HG03095 (cell line): ENCODE measurements around the gene ZBTB37.
"Not testable (repeated sequence)": the region's sequence is repeated elsewhere in the genome, so short reads cannot be mapped to it uniquely, and the experiment has no call there.

Experiments used
- ATAC-seq: cut with Tn5 transposase; IDR thresholded peaks from one replicate; pipeline ENCODE4 v1.9.1; 2021; ENCODE audit warnings: moderate library complexity; ENCODE audit not compliant: unreplicated experiment

The ZBTB37 gene

DNA sequence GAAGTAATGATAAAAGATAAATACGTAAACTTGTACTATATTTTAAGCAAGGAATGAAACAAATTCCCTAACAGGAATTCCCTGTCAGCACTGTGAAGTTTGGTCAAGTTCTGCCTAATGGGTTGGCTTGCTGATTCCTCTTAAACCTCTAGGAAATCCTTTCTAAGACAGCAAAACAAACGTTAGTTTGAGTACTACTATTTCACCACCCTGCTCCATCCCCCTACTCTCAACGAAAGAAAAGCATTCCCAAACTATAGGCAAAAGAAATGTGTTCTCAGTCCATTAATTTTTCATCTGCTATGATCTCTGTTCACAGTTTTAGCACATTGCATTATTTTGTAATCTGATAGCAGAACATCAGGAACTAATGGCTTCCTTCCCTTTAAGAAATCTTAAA, 32.8 kb downstream of the ZBTB37 start:
- ATAC-seq, result no peak

GRCh38 chr1:173903827-173904531, 35.8 kb downstream of the ZBTB37 start:
- no peak for ATAC-seq

DNA sequence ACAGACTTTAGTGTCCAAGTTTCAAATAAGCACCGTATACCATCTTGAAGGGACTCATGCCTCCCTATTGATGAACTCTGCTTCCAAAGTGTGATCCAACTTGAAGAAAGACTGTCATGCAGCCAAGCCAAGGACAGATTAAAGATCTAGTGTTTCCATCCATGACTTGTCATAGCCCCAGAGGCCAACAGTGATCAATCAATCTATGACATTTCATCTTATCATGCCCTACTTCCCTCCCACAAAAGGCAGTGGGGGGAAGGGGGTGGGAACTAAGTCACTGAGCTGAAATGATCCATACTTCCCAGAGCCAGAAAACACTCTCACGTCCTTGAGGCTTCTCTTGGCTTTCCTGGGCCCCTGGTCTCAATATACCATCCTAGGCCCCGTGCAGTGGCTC, 44.9 kb downstream of the ZBTB37 start:
- ATAC-seq, result no peak

DNA sequence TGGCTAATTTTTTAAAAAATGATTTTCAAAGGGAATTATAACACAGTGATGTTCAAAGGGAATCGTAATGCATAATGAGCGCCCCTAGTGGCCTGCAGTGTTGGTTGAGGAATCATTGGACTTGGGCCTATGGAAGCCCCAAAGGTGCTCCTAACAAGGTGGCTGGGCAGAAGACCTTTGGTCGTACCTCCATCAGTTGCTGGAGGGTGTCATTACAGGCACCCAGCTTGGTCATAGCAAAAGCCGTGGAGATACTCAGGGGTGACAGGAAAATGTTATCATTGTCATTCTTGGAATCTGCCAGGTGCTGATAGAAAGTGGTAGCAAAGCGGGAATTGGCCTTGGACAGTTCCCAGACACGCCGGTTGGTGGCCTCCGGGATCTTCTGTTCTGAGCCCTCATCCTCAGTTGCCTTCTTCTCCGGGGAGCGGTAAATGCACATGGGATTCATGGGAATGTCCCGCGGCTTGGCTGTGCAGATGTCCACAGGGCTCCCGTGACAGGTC, 46.2 kb downstream of the ZBTB37 start:
- ATAC-seq, result no peak

DNA sequence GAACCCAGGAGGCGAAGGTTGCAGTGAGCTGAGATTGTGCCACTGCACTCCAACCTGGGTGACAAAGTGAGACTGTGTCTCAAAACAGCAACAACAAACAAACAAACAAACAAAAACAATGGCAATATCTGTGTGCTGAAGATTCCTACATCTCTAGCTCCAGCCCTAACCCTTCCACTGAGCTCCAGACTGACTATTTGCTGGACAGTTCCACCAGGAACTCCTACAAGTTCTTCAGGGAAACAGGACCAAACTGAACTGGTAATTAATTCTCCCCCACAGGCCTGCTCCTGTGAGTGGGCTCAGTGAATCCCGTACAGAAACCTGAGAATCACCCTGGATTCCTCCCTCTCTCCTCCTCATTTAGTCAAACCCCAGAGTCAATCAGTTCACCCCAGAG, 47.4 kb downstream of the ZBTB37 start:
- no peak for ATAC-seq

DNA sequence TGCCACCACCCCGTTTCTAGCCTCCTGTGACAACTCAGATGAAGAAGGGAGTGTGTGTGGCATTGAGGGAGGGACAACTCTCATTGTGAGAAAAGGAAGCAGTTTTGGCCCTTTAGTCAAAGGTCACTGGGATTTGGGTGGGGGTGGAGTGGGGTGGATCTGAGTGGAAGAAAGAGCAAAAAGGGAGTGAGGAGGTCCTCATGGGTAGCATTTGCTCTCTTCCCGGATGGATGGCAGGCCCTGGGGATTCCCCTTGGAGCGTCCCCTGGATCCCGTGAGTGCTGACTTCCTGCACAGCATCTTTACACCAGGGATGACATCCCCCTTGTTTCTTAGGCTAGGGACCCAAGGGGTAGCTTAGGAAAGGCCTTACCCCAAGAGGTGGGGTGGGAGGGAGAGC, 48.5 kb downstream of the ZBTB37 start:
- no peak for ATAC-seq

GRCh38 chr1:173917149-173917548, 49.0 kb downstream of the ZBTB37 start, which contains the start of gene SERPINC1:
Gene SERPINC1, minus strand, starts transcription at chr1:173917327. Its CDS starts 68 bp downstream, at chr1:173917259.
- ATAC-seq, result no peak

GRCh38 chr1:173917635-173918493, 49.7 kb downstream of the ZBTB37 start:
- no peak for ATAC-seq

GRCh38 chr1:173920861-173921260, 52.7 kb downstream of the ZBTB37 start:
- ATAC-seq, result no peak

- no peak for ATAC-seq
Measured at GRCh38 chr1:173925306-173926242, 57.4 kb downstream of the ZBTB37 start.

DNA sequence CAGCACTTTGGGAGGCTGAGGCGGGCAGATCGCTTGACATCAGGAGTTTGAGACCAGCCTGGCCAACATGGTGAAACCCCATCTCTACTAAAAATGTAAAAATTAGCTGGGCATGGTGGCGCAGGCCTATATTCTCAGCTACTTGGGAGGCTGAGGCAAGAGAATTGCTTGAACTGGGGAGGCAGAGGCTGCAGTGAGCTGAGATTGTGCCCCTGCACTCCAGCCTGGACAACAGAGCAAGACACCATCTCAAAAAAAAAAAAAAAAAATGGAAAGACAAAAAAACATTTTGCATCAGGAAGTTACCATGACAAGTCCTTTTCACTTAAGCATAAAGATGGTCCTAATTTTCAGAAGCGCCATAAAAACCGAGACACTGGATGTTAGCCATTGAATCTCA, 62.4 kb downstream of the ZBTB37 start:
- ATAC-seq, result not testable (repeated sequence)

- ATAC-seq, result no peak
Measured at GRCh38 chr1:173934440-173934839, 66.3 kb downstream of the ZBTB37 start.

DNA sequence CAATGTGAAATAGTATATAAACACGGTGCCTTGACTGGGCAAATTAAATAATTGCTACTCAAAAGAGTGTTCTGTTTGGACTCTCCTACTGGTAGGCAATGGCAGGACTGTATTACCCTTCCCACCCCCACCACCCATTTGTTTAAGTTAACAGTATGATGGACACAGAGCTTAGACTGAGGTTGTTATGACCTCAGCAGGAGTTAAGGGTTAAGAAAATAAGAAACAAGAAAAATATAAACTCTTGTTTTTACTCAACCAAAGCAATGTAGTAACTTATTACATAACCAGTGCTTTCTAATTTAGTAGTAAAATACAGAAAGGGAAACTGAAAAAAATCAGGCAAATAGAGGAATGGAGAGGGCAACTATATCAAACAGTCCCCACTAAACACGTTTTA, 68.9 kb downstream of the ZBTB37 start:
- ATAC-seq, result no peak

DNA sequence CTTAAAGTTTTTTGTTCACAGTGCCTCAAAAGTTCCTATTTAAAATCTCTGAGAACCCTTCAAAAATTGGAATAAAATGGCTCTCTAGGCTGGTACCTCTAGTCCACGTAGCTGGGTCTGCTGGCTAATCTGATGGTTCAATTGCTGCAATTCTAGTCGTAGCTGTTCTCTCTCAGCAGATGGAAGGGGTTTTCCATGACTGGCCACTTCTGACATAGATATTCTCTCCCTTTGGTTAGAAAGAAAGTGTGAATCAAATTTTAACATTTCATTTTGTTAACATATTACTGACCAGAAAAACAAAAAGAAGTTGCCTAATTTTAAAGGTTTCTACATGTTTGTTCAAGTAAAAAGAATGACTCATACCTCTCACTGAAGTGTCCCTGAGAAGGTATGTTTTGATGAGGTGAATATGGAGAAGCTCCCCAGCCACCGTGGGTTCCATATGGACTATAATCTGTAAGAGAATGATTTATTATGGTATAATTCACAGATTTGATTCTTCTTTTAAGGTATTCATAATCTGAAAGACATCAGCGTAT, 78.3 kb downstream of the ZBTB37 start:
- ATAC-seq, result no peak

DNA sequence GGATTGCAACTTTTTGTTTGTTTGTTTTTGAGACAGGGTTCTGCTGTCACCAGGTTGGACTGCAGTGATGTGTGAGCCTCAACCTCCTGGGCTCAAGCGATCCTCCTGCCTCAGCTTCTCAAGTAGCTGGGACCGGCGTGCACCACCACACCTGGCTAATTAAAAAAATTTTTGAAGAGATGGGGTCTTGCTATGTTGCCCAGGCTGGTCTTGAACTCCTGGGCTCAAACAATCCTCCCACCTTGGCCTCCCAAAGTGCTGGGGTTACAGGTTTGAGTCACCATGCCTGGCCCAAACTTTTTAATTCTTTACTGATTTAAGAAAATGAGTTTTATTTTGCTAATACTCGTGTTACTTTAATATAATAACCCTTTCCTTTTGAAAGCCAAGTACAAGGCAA, 80.4 kb downstream of the ZBTB37 start:
- no peak for ATAC-seq
